GM15510 (cell line): ENCODE measurements around the gene PRMT3.

Source experiments
- POLR2A ChIP-seq: IDR thresholded peaks from 3 replicates; pipeline ENCODE4 v1.6.1; 2011; ENCODE audit warnings: borderline replicate concordance; ENCODE audit not compliant: insufficient read length; ENCODE audit errors: extremely low read depth

The PRMT3 gene

DNA sequence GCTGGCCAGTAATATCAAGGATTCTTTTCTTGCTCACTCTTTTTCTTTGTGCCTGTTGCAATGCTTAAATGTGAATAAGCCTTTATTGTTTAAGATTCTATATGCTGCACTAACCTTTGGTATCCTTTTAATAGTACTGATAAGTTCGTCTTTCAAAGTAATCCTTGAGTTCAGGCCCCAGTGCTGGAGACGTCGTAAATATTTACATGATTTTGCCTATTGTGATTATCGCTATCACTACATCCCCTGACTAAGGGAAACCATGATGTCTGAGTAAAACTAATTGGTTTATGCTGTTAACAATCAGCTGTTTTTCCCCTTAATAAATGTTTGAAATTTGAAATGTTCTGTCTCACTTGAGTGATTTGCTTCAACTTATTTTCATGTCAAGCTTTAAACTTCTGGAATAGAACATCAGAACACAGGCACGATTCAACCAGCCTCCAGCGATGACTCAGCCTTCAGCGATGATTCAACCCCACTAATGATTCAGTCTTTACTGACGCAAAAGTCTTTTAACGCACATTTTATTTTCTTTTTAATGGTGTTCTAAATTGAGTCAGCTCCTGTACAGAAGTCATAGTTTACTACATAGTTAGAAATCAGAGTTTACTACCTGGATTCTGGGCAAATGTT is 20.1 kb upstream of the PRMT3 start:
- no peak for TF ChIP-seq POLR2A

DNA sequence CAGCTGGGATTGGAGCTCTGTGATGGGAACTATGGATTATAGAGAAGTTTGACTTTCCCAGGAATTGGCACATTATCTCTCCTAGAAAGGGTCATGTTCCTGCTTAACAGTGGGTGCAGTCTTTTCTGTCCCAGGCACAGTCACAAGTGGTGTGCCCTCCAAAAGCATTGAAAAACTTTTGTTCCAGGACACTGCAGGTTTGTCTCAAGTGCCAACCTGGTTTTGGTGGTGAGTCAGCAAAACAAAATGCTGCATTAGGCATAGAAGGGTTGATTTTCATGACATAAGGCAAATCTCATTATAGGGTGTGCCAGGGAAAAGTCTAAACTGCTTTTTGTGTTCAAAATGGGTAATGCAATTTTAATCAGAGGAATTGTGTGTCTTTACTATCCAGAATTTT is 19.1 kb upstream of the PRMT3 start:
- TF ChIP-seq POLR2A, result no peak

DNA sequence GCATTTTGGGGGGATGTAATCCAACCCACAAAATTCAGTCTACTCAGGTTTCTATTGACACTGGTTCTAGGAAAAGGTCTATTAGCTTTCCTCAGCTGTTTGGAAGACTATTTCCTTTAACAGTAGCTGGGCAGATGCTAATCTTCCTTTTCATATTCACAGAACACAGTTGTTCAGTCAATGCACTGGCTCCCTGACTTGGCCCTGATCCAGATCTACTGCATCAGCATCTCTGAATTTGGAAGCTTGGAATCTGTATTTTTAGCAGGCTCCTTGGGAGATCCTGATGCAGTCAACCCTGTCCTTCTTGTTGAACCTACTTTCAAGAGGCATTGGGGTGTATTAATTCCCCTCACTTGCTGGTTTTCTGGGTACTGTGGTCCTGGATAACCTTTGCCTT is 17.7 kb upstream of the PRMT3 start:
- TF ChIP-seq POLR2A, result no peak

DNA sequence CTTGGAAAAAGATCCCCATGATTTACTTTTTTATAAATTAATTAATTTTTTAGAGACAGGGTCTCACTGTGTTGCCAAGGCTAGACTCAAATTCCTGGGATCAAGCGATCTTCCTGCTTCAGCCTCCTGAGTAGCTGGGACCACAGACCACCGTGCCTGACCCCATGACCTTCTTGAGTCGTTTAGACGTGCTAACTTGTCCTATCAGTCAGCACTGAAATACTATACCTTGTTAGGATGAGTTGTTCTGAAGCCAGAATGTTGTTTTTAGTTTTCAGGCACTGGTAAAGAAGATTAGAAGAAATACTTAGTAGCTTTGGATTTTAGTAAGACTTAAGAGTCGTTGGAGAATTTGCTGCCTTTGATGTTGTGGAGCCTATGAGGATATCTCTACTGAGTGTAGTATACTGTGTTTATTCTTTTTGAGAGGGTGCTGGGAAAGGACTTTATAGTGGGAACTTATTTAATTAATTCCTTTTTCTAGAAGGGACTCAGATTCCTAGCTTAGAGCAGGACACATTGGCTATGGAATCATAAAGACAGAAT is 15.4 kb upstream of the PRMT3 start:
- TF ChIP-seq POLR2A, result no peak

DNA sequence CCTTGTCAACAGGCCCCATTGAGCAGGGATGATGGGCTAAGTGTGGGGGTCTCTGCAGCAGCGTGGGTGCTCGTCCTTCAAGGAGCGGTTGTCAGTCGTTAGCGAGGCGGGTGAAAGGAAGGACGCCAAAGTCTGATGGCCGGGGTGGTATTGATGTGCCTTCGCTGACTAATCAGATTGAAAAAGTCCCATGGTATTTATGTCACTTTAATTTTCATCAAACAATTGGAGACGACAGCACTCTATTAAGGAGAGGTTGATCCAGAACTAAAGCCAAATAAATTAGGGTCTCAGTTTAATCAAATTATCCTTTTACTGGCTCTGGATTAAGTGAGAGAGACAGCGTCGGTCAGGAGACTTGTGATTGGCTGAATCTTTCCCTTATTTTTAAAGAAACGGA is 14.4 kb upstream of the PRMT3 start:
- no peak for TF ChIP-seq POLR2A

DNA sequence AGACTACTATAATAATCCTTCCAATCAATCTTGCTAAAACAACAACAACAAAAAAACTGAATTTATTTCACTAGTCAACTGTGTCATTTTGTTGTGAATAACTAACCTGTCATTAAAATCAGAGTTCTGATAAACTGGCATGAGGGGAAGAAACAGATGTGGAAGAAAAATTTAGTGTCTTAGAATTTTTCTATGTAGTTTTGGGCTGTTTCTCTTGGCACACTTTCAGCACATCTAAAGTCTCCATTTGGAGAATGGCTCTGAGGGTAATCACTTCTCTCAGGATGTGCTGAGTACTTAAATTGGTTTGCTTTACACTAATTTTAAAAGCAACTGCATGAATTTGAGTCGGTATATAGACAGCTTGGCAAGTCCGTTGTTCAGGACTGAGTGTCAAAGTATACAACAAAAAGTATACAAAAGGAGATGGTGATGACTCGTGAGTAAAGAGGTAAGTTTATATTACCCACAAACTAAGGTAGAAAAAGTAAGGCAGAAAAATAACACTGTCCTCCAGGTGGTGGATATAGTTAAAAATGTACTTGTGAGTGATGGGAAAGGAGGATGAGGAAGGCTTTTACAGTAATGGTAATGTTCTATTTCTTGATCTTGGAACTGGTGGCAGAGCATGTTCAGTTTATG is 13.8 kb upstream of the PRMT3 start:
- TF ChIP-seq POLR2A, result no peak

DNA sequence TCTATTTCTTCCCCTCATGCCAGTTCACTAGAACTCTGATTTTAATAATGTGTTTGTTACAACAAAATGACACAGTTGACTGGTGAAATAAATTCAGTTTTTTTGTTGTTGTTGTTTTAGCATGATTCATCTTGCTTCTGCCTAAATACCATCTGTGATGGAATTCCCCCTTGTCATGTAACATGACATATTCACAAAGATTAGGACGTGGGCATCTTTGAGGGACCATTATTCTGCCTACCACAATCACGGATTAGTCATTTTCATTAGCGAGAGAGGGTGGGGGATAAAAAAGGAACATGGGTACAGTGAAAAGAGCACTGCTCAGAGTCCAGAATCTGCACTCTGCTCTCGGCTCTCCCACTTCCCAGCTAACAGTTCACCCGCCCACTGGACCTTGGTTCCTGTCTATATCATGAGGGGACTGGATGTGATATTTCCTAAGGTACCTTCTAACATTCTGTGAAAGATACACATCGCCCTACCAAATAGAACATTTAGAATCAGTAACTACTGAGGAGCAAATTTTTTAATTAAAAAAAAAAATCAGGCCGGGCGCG is 12.7 kb upstream of the PRMT3 start:
- TF ChIP-seq POLR2A, result no peak

DNA sequence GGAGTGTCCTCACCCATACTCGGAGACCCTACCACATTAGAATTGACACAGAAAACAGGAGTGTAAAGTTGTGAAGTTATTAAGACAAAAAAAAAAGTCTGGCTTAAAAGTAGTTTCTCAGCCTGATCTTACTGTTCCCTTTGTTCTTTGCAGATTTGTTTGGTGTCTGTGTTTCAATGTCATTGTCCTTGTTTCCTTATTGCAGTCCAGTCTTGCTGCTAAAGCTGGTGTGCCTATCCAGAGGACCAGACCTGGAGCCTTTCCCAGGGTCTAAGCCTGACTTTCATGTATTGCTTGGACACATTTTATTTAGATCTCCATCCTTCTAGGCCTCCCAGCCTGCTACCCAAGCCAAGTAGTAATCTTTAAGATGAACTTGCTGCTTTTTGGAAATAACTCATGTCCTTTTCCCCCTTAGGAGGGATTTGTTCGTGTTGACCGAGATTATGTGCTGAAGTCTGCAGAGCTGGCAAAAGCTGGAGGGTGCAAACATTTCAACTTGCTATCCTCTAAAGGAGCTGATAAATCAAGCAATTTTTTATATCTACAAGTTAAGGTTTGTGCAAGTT is 11.3 kb upstream of the PRMT3 start:
- TF ChIP-seq POLR2A, result no peak

DNA sequence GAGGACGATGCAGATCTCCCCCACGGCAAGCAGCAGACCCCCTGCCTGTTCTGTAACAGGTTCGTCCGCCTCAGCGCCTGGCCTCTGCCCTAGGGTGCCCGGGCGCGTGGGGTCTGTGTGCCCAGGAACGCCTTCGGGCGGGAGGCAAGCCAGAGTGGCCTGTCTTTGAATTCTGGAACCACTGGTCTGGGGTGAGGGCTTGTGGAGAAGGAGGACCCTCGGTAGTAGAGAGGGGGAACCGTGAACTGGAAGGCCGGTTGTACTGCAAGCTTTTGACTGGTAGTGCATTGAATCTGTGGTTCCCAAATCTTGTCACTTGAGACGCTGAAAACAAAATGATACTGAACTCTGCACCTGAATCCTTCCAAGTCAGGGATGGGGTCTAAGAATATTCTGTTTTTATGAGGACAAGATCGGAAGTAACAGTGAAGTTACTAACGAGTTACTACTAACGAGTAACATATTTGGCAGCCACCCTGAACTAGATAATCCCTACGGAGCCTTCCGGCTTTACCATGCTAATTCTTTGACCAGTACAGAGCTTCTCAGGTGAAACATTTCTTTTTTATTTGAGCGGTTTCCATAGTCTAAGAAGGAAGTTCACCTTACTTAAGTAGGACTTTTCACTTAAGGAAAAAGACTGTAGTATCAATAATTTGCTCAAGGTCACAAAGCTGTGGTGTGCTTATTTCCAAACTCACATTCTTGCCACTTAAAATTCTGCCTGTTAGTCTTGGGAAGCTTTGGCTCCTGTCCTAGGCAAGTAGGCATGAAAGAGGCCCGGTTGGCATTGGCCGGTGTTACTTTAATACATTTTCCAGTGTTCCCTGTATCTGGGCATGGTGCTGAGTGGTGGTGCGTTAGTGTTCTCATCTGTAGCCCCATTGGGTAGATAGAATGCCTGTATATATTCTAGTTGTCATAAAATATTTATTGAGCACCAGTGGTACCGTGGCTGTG is 860 bp downstream of the PRMT3 start:
- TF ChIP-seq POLR2A, result no peak

DNA sequence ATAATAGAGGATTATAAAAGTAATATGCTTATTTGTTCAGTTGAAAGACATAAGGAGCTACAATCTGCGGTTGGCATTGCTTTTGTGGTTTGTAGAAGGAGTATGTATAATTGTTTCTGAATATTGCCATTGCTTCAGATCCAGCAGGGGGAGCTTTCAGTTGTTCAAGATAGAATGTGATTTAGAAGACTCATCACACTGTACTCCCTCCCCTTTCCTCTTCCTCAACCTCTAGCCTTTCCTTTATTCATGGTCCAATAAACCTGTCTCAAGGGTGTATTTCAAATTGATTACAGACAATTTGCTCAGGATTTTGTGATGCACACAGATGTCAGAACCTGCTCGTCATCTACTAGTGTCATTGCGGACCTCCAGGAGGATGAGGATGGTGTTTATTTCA is 9.8 kb downstream of the PRMT3 start:
- no peak for TF ChIP-seq POLR2A

DNA sequence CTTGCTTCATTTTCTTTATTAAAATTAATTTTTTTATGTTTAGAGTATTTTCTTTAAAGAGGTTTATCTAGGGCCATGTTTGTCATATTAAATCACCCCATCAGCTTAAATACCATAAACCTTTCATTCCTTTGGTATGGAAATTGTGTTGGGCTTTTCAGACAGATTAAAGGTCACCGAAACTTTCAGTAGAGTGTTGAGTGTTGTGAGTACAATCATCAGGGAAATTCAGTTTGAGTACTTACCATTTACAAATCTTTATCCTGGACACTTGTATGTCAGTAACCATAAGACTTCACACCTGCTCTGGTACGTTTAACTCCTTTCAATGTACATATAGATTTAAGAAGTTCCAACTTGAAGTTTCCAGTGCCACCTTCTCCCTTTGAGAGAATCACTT is 12.0 kb downstream of the PRMT3 start:
- no peak for TF ChIP-seq POLR2A

DNA sequence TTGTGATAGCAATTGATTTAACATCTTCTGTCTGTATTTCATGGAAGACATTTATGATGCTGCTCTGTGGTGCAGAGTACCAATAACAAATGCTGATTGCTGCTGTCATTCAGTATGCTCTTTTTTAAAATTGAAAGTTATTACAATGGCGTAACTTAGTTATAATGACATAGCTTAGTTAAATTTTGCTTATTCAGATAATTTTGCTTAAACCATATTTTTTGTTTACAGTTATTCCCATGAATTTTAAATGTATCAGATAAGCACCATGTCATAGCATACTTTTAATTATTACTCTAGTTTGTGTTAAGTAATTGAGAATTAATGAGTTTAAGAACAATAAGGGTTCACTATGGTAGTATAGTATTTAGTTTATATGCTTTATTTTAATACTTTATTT is 15.5 kb downstream of the PRMT3 start:
- TF ChIP-seq POLR2A, result no peak

DNA sequence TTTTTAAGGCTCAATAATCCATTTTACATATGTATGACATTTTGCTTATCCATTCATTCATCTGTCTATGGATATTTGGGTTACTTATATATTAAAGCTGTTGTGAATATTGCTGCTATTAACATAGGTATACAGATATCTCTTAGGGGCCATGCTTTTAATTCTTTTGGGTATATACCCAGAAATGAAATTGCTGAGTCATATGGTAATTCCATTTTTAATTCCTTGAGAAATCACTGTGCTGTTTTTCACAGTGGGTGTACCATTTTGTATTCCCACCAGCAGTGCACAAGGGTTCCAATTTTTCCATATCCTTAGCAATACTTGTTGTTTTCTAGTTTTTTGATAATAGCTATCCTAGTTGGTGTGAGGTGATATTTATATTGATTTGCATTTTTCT is 19.0 kb downstream of the PRMT3 start:
- no peak for TF ChIP-seq POLR2A

DNA sequence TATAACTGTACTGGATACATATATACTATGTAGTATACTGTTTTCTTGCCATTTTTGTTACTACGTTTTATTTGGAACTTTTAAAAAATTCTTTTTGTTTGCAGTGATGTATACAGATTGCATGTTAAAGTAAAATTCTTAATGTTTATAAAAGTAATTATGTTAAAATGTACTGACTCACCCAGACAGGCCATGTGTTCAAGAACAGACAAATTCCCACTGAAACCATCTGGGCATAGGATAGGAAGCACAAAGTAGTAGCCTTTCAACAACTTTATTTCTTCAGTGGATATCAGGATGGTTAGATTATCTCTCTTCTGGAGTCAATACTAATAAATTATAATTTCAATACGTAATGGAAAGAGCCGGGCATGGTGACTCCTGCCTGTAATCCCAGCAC is 19.8 kb downstream of the PRMT3 start:
- TF ChIP-seq POLR2A, result no peak

DNA sequence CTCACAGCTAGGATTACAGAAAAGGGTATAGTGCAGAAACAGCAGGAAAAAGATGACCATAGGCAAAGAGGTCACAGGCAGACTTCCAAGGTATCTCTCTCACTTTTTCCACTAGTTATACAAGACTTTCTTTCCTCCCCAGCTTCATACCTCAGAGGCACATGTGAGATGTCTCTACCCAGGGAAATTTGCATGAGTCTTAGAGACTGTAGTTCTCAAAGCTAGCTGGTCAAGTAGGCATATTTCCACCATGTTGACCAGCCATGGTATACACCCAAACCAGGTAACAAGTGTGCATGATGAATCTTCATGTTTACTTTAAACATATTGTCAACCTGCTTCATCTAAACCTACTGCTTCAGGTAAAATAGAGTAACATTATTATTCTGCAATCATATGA is 27.9 kb downstream of the PRMT3 start:
- TF ChIP-seq POLR2A, result no peak
